Upper lobe of right lung (tissue), 1 donor: ENCODE results near the gene S100A5. TPM values are rescaled to one million over a fixed set of nuclear protein-coding genes. Genes with fewer than 3 reads are reported as not detected.
"Not testable (repeated sequence)": the region's sequence is repeated elsewhere in the genome, so short reads cannot be mapped to it uniquely, and the experiment has no call there.

Experiments used
- ATAC-seq: fragments of 200-7000 bp; cut with Tn5 transposase; one replicate; pipeline ENCODE4 v1.9.1; 2020; ENCODE audit warnings: mild to moderate bottlenecking, moderate library complexity
- DNase-seq: peaks from one replicate; pipeline ENCODE4 v3.0.0-alpha.2; 2020
- H3K27ac ChIP-seq: fragments of 200-600 bp; one replicate; pipeline ENCODE4 v1.8.0; 2022
- H3K27me3 ChIP-seq: fragments of 200-600 bp; one replicate; pipeline ENCODE4 v1.8.0; 2022; ENCODE audit warnings: mild to moderate bottlenecking
- H3K36me3 ChIP-seq: fragments of 200-600 bp; one replicate; pipeline ENCODE4 v1.8.0; 2022
- H3K4me1 ChIP-seq: fragments of 200-600 bp; one replicate; pipeline ENCODE4 v1.8.0; 2022
- H3K4me3 ChIP-seq: fragments of 200-600 bp; one replicate; pipeline ENCODE4 v1.8.0; 2022; ENCODE audit warnings: mild to moderate bottlenecking
- H3K9me3 ChIP-seq: fragments of 200-600 bp; one replicate; pipeline ENCODE4 v1.8.0; 2022
- intact Hi-C: fragments of 100-400 bp; cut with DNase I; formaldehyde crosslinking; loops from one replicate; pipeline ENCODE4 v1.11.0; 2022
- total RNA-seq: library from RNA; stranded (reverse); fragmentation: NEBNext Ultra II Directional; extraction: Animal tissue kit (Norgen Biotek cat#: 25700); gene quantifications from one replicate; pipeline ENCODE4 v1.2.1, GENCODE V29; 2021
- TF ChIP-seq, protein P1 (sequence below): fragments of 200-600 bp; IDR thresholded peaks from one replicate; pipeline ENCODE4 v1.8.0; 2022; ENCODE audit warnings: antibody characterized with exemption
- donor health status: DM: no; HTN: yes; CAD: no; lungs with severe emphysema.

Gene S100A5
- total RNA-seq, 1 donor from 2014 or later, result not detected

DNA sequence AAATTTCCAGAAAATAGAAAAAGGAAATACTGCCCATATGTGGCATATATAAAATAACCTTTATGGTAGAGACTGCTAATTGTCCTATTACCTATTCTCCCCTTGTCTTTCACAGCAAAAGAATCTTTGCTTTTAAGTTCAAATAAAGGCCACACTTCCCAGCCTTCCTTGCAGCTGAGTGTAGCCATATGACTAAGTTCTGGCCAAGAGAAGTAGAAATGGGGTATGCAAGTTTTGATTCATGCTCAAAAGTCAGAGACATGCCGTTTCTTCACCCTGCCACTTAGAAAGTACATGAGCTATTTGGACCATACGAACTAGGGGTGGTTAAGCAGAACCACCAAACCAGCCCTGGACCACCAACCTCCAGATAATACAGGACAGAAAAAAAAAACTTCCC lies 43.2 kb upstream of the S100A5 start:
- Histone ChIP-seq H3K4me1 (no peaks in the 10 kb centered on the region), H3K9me3 (no peaks in the 10 kb centered on the region), H3K27ac (no peak overlapping the region), H3K36me3 (no peaks in the 10 kb centered on the region), H3K27me3 (no peaks in the 10 kb centered on the region), H3K4me3 (no peak overlapping the region)
- intact Hi-C loops, result no loop called here
- ATAC-seq (no peak), DNase-seq (no peak)
- TF ChIP-seq, protein P1, sequence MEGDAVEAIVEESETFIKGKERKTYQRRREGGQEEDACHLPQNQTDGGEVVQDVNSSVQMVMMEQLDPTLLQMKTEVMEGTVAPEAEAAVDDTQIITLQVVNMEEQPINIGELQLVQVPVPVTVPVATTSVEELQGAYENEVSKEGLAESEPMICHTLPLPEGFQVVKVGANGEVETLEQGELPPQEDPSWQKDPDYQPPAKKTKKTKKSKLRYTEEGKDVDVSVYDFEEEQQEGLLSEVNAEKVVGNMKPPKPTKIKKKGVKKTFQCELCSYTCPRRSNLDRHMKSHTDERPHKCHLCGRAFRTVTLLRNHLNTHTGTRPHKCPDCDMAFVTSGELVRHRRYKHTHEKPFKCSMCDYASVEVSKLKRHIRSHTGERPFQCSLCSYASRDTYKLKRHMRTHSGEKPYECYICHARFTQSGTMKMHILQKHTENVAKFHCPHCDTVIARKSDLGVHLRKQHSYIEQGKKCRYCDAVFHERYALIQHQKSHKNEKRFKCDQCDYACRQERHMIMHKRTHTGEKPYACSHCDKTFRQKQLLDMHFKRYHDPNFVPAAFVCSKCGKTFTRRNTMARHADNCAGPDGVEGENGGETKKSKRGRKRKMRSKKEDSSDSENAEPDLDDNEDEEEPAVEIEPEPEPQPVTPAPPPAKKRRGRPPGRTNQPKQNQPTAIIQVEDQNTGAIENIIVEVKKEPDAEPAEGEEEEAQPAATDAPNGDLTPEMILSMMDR, result no peak

DNA sequence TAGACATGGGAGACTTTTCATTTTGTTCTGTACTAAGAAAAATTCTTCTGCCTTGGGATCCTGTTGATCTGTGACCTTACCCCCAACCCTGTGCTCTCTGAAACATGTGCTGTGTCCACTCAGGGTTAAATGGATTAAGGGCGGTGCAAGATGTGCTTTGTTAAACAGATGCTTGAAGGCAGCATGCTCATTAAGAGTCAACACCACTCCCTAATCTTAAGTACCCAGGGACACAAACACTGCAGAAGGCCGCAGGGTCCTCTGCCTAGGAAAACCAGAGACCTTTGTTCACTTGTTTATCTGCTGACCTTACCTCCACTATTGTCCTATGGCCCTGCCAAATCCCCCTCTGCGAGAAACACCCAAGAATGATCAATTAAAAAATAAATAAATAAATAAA lies 42.8 kb upstream of the S100A5 start:
- intact Hi-C loops, H3K9me3 ChIP-seq, ATAC-seq: not testable (repeated sequence)

DNA sequence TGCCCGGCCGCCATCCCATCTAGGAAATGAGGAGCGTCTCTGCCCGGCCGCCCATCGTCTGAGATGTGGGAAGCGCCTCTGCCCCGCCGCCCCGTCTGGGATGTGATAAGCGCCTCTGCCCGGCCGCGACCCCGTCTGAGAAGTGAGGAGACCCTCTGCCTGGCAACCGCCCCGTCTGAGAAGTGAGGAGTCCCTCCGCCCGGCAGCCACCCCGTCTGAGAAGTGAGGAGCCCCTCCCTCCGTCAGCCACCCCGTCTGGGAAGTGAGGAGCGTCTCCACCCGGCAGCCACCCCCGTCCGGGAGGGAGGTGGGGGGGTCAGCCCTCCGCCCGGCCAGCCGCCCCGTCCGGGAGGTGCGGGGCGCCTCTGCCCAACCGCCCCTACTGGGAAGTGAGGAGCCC lies 42.1 kb upstream of the S100A5 start:
- H3K36me3 ChIP-seq, intact Hi-C loops, ATAC-seq, H3K9me3 ChIP-seq, H3K27ac ChIP-seq, DNase-seq, H3K4me1 ChIP-seq, H3K27me3 ChIP-seq, H3K4me3 ChIP-seq: not testable (repeated sequence)

More for the DNA sequence above, 42.8 kb upstream of the S100A5 start:
- not testable (repeated sequence) for H3K36me3 ChIP-seq, H3K4me1 ChIP-seq, H3K27me3 ChIP-seq, DNase-seq, H3K4me3 ChIP-seq, H3K27ac ChIP-seq

DNA sequence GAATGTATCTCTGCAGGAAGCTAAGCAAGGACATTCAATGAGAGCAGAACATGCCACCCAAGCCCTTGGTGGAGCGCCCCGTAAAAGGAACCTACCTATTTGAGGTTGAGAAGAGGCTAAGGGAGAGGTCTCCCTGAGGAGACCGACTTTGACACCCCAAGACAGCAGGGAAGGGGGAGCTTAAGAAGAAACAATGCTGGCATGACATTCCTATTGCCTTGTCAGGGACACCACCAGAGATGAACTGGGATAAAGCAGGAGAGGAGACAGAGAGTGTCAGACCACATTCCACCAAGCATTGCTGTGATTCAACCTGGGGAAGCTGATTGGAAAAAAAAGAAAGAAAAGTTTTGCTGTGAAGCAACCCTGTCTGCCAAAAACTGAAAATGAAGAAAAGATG lies 38.2 kb upstream of the S100A5 start:
- Histone ChIP-seq H3K27ac (no peak overlapping the region), H3K9me3 (no peaks in the 10 kb centered on the region), H3K4me3 (no peak overlapping the region), H3K27me3 (no peaks in the 10 kb centered on the region), H3K36me3 (no peaks in the 10 kb centered on the region), H3K4me1 (no peaks in the 10 kb centered on the region)
- DNase-seq (no peak), ATAC-seq (no peak)
- TF ChIP-seq, protein P1, result no peak
- intact Hi-C loops, result loop anchor here (10.0 kb wide), 1 partner anchor 46 kb away; the partner anchor contains the start of genes S100A1 and S100A13

DNA sequence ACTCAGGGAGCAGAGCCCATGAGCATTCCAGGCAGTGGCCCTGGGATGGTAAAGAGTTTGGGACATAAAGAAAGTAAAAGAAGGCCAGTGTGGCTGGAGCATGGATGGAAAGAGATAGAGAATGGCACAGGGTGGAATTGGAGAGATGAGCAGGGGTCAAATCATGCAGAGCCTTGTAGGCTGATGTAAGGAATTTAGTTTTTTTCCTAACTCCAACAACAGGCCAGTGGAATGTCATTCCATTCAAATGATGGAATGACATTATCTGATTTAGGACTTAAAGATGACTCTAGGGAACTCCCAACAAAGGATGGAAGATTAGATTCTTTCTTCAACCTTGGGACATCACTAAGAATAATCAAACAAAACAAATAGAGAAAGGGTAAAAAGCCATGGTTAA lies 37.8 kb upstream of the S100A5 start:
- TF ChIP-seq, protein P1, result no peak
- Histone ChIP-seq H3K36me3 (no peaks in the 10 kb centered on the region), H3K9me3 (no peaks in the 10 kb centered on the region), H3K4me1 (no peaks in the 10 kb centered on the region), H3K27me3 (no peaks in the 10 kb centered on the region), H3K27ac (no peak overlapping the region), H3K4me3 (no peak overlapping the region)
- ATAC-seq, result no peak
- DNase-seq, result no peak
- intact Hi-C loops, result loop anchor here (10.0 kb wide), 1 partner anchor 46 kb away; the partner anchor contains the start of genes S100A1 and S100A13

DNA sequence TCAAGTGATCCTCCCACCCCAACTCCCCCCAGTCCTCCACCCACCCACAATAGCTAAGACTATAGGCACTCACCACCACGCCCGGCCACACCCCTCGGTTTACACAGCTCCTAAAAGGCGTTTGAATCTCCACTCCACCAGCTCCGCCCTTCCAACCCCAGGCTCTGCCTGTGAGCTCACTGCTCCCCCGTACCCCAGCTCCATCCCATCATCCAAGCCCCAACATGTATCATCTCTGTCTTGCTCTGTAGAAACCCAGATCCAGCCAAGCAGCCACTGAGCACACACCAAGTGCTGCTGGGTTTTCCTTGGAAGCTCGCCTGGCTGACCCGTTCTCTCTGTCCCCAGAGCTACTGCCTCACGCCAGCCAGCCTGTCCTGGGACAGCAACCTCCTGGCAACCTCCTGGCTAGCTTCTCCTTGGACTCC lies 36.9 kb upstream of the S100A5 start:
- TF ChIP-seq, protein P1, result no peak
- peak; percentile 45 for ATAC-seq
- Histone ChIP-seq H3K36me3 (no peaks in the 10 kb centered on the region), H3K4me3 (no peak overlapping the region), H3K27me3 (no peaks in the 10 kb centered on the region), H3K9me3 (no peaks in the 10 kb centered on the region), H3K27ac (no peak overlapping the region), H3K4me1 (peaks cover 3% of the 10 kb centered on the region)
- intact Hi-C loops, result loop anchor here (10.0 kb wide), 1 partner anchor 47 kb away; the partner anchor contains the start of genes S100A1 and S100A13
- no peak for DNase-seq

DNA sequence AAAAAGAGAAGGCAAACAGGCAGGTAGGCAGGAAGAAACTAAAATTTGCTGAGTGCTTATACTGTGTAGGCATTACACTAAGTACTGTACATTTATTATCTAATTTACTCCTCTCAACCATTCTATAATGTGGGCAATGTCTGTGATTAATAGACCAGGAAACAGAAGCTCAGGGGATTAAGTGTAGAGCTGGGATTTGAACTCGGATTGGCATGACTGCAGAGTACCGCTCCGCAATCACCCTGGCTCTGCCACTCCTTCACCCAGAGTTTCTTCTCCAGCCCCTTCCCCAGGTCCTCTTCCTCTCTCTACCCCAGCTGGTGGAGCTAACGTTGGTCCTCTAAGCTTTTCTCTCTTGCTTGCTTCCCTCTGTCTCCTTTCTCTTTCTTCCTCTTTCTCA lies 36.4 kb upstream of the S100A5 start:
- H3K36me3 ChIP-seq, result no peaks in the 10 kb centered on the region
- intact Hi-C loops, result loop anchor here (10.0 kb wide), 1 partner anchor 48 kb away; the partner anchor contains the start of genes S100A1 and S100A13
- no peak for ATAC-seq
- peaks cover 8% of the 10 kb centered on the region for H3K4me1 ChIP-seq
- no peaks in the 10 kb centered on the region for H3K9me3 ChIP-seq
- H3K4me3 ChIP-seq, result no peak overlapping the region
- TF ChIP-seq, protein P1, result no peak
- no peaks in the 10 kb centered on the region for H3K27me3 ChIP-seq
- no peak for DNase-seq
- no peak overlapping the region for H3K27ac ChIP-seq

DNA sequence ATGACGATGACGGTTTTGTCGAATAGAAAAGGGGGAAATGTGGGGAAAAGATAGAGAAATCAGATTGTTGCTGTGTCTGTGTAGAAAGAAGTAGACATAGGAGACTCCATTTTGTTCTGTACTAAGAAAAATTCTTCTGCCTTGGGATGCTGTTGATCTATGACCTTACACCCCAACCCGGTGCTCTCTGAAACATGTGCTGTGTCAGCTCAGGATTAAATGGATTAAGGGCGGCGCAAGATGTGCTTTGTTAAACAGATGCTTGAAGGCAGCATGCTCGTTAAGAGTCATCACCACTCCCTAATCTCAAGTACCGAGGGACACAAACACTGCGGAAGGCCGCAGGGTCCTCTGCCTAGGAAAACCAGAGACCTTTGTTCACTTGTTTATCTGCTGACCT lies 34.8 kb upstream of the S100A5 start:
- DNase-seq, H3K27ac ChIP-seq, H3K36me3 ChIP-seq, H3K27me3 ChIP-seq, H3K4me3 ChIP-seq, ATAC-seq, H3K9me3 ChIP-seq: not testable (repeated sequence)
- intact Hi-C loops, result loop anchor here (10.0 kb wide), 1 partner anchor 49 kb away; the partner anchor contains the start of genes S100A1 and S100A13
- peaks cover 11% of the 10 kb centered on the region for H3K4me1 ChIP-seq

DNA sequence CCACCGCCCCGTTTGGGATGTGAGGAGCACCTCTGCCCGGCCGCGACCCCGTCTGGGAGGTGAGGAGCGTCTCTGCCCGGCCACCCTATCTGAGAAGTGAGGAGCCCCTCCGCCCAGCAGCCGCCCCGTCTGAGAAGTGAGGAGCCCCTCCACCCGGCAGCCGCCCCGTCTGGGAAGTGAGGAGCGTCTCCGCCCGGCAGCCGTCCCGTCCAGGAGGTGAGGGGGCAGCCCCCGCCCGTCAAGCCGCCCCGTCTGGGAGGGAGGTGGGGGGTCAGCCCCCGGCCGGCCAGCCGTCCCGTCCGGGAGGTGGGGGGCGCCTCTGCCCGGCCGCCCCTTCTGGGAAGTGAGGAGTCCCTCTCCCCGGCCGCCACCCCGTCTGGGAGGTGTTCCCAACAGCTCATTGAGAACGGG lies 34.4 kb upstream of the S100A5 start:
- not testable (repeated sequence) for ATAC-seq, DNase-seq, H3K27ac ChIP-seq, H3K27me3 ChIP-seq, H3K9me3 ChIP-seq, H3K36me3 ChIP-seq, H3K4me3 ChIP-seq
- intact Hi-C loops, result loop anchor here (10.0 kb wide), 1 partner anchor 50 kb away; the partner anchor contains the start of genes S100A1 and S100A13
- peaks cover 11% of the 10 kb centered on the region for H3K4me1 ChIP-seq
